Heart right ventricle (tissue), 16 donors: ENCODE measurements around the gene CLEC2A. TPM values are rescaled to one million over a fixed set of nuclear protein-coding genes. Genes with fewer than 3 reads are reported as not detected.

Source experiments
- ATAC-seq, 8 donors: fragments of 200-7000 bp; cut with Tn5 transposase; one replicate each; pipeline ENCODE4 v1.9.1; 2020; ENCODE audit warnings: mild to moderate bottlenecking in 8 of 8, moderate library complexity in 8 of 8, moderate number of reproducible peaks in 1 of 8
- DNase-seq, 2 donors: peaks; one replicate each; pipeline ENCODE4 v3.0.0-alpha.2; 2020
- H3K27ac ChIP-seq, 10 donors: fragments of 200-600 bp; sonication (generic) in 2 of 10; one replicate each; pipeline versions ENCODE4 v1.5.0 to v1.8.0; 2020 to 2022; ENCODE audit warnings: mild to moderate bottlenecking in 3 of 10
- H3K27me3 ChIP-seq, 7 donors: fragments of 200-600 bp; one replicate each; pipeline ENCODE4 v1.8.0; 2021 to 2022; ENCODE audit warnings: mild to moderate bottlenecking in 2 of 7
- H3K36me3 ChIP-seq, 9 donors: fragments of 200-600 bp; sonication (generic) in 1 of 9; one replicate each; pipeline versions ENCODE4 v1.5.0 to v1.8.0; 2020 to 2022; ENCODE audit warnings: mild to moderate bottlenecking in 2 of 9
- H3K4me1 ChIP-seq, 9 donors: fragments of 200-600 bp; sonication (generic) in 1 of 9; one replicate each; pipeline versions ENCODE4 v1.5.0 to v1.8.0; 2020 to 2022; ENCODE audit warnings: mild to moderate bottlenecking in 4 of 9
- H3K4me3 ChIP-seq, 10 donors: fragments of 200-600 bp; sonication (generic) in 2 of 10; one replicate each; pipeline versions ENCODE4 v1.5.0 to v1.8.0; 2020 to 2022; ENCODE audit warnings: mild to moderate bottlenecking in 7 of 10, moderate library complexity in 2 of 10
- H3K9me3 ChIP-seq, 11 donors: fragments of 200-600 bp in 10 of 11; sonication (generic) in 2 of 11; one replicate each; pipeline versions ENCODE4 v1.5.0 to v1.8.0; 2013 to 2022; ENCODE audit warnings: mild to moderate bottlenecking in 2 of 11, control low read depth in 1 of 11, moderate library complexity in 1 of 11
- CTCF ChIP-seq, 9 donors: fragments of 200-600 bp; sonication (generic) in 2 of 9; IDR thresholded peaks; one replicate each; pipeline versions ENCODE4 v1.5.0 to v1.8.0; 2021 to 2022; ENCODE audit warnings: antibody characterized with exemption in 9 of 9, mild to moderate bottlenecking in 5 of 9, moderate library complexity in 1 of 9
- WGBS, 2 donors: extraction: QIAGEN DNeasy Blood & Tissue Kit; methylation state at CpG; one replicate each; pipeline ENCODE4 v1.1.7; 2013; ENCODE audit warnings: inconsistent platforms in 1 of 2; 5-methylcytosine and 5-hydroxymethylcytosine counted together
- intact Hi-C, 10 donors: fragments of 100-400 bp; cut with DNase I; formaldehyde crosslinking; loops; one replicate each; pipeline versions ENCODE4 v1.11.1 to v1.14.2; 2022
- polyA plus RNA-seq, 2 donors: library from polyadenylated mRNA; stranded (reverse); fragments of 200-250 nt; gene quantifications; one replicate each; pipeline ENCODE4 v1.2.3, GENCODE V29; 2013
- total RNA-seq, 10 donors: library from RNA; stranded (reverse); fragmentation: NEBNext Ultra II Directional in 3 of 10; extraction: Animal tissue kit (Norgen Biotek cat#: 25700) in 3 of 10; gene quantifications; one replicate each; pipeline versions ENCODE4 v1.2.1 to v1.2.4, GENCODE V29; 2021 to 2023
- donor health status: Arrhythmogenic right ventricular cardiomyopathy.
- donor health status: ischemic (EF 13 %, LVEDD 7.1; RV severe dilation, severe dysfunction).
- donor health status: healthy with polysubstance abuse.
- donor health status: DM: no; HTN: yes; CAD: no.
- donor health status: DM: no; HTN: no; CAD: no.
- donor health status: ischemic (EF 25% LVEDD 6.9; RV normal size, moderate dysfunction).
- donor health status: ischemic (EF 25% LVEDD 5.7; RV mildly dilated, moderate dysfunction).
- donor health status: healthy.
- donor health status: DM: yes; HTN: yes; CAD: no.
- donor health status: Ischemic cardiomyopathy.
- donor health status: ischemic (EF 35%, LVEDD 5.7; RV mildly dilated, moderate dysfunction).
- donor health status: nonischemic (EF 11% LVEDD 7.7; RV severe dilation, severe dysfunction).
- donor health status: DM: yes; HTN: yes; CAD: no.
- donor health status: PGD.
- donor health status: ischemic (EF 29% LVEDD 5.4; RV normal size, mild dysfunction).
- donor health status: nonischemic (EF 23%, LVEDD 6.1; RV moderate dilation, normal function).

Gene CLEC2A
- total and polyA plus RNA-seq, 12 donors = not detected

GRCh38 chr12:9866860-9867269 lies 65.3 kb downstream of the CLEC2A start:
- DNase-seq = no peak
- TF ChIP-seq CTCF (IDR thresholded peaks at IDR 0.05) = no peak
- WGBS, 2 donors = 51 to 68% methylated on average over 4 of the region's 4 CpGs
- H3K27ac ChIP-seq = peak overlapping the region in 8 of 10 donors; percentile 4 to 96 (median 82)
- intact Hi-C loops = loop anchor here in 2 of 10 donors (5.0 to 10.0 kb wide), 2 partner anchors 120 to 212 kb away; no protein-coding TSS in a partner anchor
- H3K27me3 ChIP-seq = no peaks in the 10 kb centered on the region
- H3K4me1 ChIP-seq = peaks cover 0 to 22% (median 7%) of the 10 kb centered on the region in 9 donors
- peaks cover 0 to 24% (median 7%) of the 10 kb centered on the region in 11 donors for H3K9me3 ChIP-seq
- H3K4me3 ChIP-seq = peak overlapping the region in 9 of 10 donors; percentile 36 to 66 (median 54)
- peaks cover 0 to 5% (median 0%) of the 10 kb centered on the region in 9 donors for H3K36me3 ChIP-seq
- ATAC-seq = no peak

- Histone ChIP-seq H3K27ac (peak overlapping the region in 5 of 10 donors; percentile 28 to 96 (median 87)), H3K4me3 (peak overlapping the region in 7 of 10 donors; percentile 6 to 66 (median 59)), H3K27me3 (no peaks in the 10 kb centered on the region), H3K4me1 (peaks cover 0 to 20% (median 0%) of the 10 kb centered on the region in 9 donors), H3K36me3 (peaks cover 0 to 8% (median 0%) of the 10 kb centered on the region in 9 donors), H3K9me3 (peaks cover 0 to 24% (median 7%) of the 10 kb centered on the region in 11 donors)
- DNase-seq = no peak
- no peak for ATAC-seq
- intact Hi-C loops = loop anchor here in 2 of 10 donors (5.0 to 10.0 kb wide), 2 partner anchors 118 to 210 kb away; no protein-coding TSS in a partner anchor
- WGBS, 2 donors = 62 to 75% methylated on average over 4 of the region's 4 CpGs
- no peak for TF ChIP-seq CTCF (IDR thresholded peaks at IDR 0.05)
Observed at GRCh38 chr12:9864913-9865675, 67.1 kb downstream of the CLEC2A start.

Other genes with a start within 250 kb of the CLEC2A start
- gene CLECL1, start 199.3 kb downstream of the CLEC2A start, total RNA-seq = 1 to 10 TPM in 1 of 10 donors, under 1 TPM in 1, not detected in 8; 0.54 to 3.6 TPM
- gene CLECL1, start 199.3 kb downstream of the CLEC2A start, polyA plus RNA-seq = under 1 TPM in 1 of 2 donors, not detected in 1; 0.25 TPM
- 1 to 10 TPM in 3 of 10 donors, under 1 TPM in 5, not detected in 2; 0.17 to 6.2 (median 0.50) TPM for gene CD69, start 171.5 kb downstream of the CLEC2A start, total RNA-seq
- under 1 TPM; 0.22 to 0.55 TPM for gene CD69, start 171.5 kb downstream of the CLEC2A start, polyA plus RNA-seq
- gene KLRF1, start 104.9 kb downstream of the CLEC2A start, total RNA-seq = 1 to 10 TPM in 1 of 10 donors, under 1 TPM in 3, not detected in 6; 0.19 to 1.8 (median 0.40) TPM
- 1 to 10 TPM in 1 of 2 donors, under 1 TPM in 1; 0.19 to 2.3 TPM for gene KLRF1, start 104.9 kb downstream of the CLEC2A start, polyA plus RNA-seq
- gene CLEC2B, start 63.0 kb downstream of the CLEC2A start, total RNA-seq = 10 to 100 TPM in 1 of 10 donors, 1 to 10 TPM in 9; 2.6 to 13.9 (median 3.8) TPM
- 10 to 100 TPM in 1 of 2 donors, 1 to 10 TPM in 1; 4.6 to 10.3 TPM for gene CLEC2B, start 63.0 kb downstream of the CLEC2A start, polyA plus RNA-seq
- gene KLRF2, start 50.9 kb downstream of the CLEC2A start, total RNA-seq = not detected
- not detected for gene KLRF2, start 50.9 kb downstream of the CLEC2A start, polyA plus RNA-seq
- gene CLEC12A, start 39.0 kb upstream of the CLEC2A start, total RNA-seq = 1 to 10 TPM in 4 of 10 donors, under 1 TPM in 5, not detected in 1; 0.20 to 8.9 (median 0.85) TPM
- under 1 TPM; 0.66 to 0.94 TPM for gene CLEC12A, start 39.0 kb upstream of the CLEC2A start, polyA plus RNA-seq
- not detected for gene CLEC1B, start 66.8 kb upstream of the CLEC2A start, total RNA-seq
- gene CLEC1B, start 66.8 kb upstream of the CLEC2A start, polyA plus RNA-seq = under 1 TPM in 1 of 2 donors, not detected in 1; 0.04 TPM
- under 1 TPM in 1 of 10 donors, not detected in 9; 0.81 TPM for gene CLEC12B, start 78.3 kb upstream of the CLEC2A start, total RNA-seq
- gene CLEC12B, start 78.3 kb upstream of the CLEC2A start, polyA plus RNA-seq = not detected
- under 1 TPM in 3 of 10 donors, not detected in 7; 0.15 to 0.37 (median 0.22) TPM for gene CLEC9A, start 98.3 kb upstream of the CLEC2A start, total RNA-seq
- gene CLEC9A, start 98.3 kb upstream of the CLEC2A start, polyA plus RNA-seq = under 1 TPM in 1 of 2 donors, not detected in 1; 0.04 TPM
- gene CLEC1A, start 166.6 kb upstream of the CLEC2A start, total RNA-seq = 1 to 10 TPM; 1.2 to 6.6 (median 2.7) TPM
- 1 to 10 TPM; 4.3 to 4.8 TPM for gene CLEC1A, start 166.6 kb upstream of the CLEC2A start, polyA plus RNA-seq
- gene CLEC7A, start 197.8 kb upstream of the CLEC2A start, total RNA-seq = 10 to 100 TPM in 1 of 10 donors, 1 to 10 TPM in 7, under 1 TPM in 2; 0.94 to 15.2 (median 1.8) TPM
- gene CLEC7A, start 197.8 kb upstream of the CLEC2A start, polyA plus RNA-seq = 1 to 10 TPM; 1.0 to 1.9 TPM
- gene OLR1, start 239.8 kb upstream of the CLEC2A start, total RNA-seq = 1 to 10 TPM in 2 of 10 donors, under 1 TPM in 7, not detected in 1; 0.26 to 2.2 (median 0.49) TPM
- under 1 TPM in 1 of 2 donors, not detected in 1; 0.07 TPM for gene OLR1, start 239.8 kb upstream of the CLEC2A start, polyA plus RNA-seq
- gene TMEM52B, start 246.7 kb upstream of the CLEC2A start, total RNA-seq = not detected
- under 1 TPM in 1 of 2 donors, not detected in 1; 0.03 TPM for gene TMEM52B, start 246.7 kb upstream of the CLEC2A start, polyA plus RNA-seq